ENCODE data around the gene KIF3A. TPM values are rescaled to one million over a fixed set of nuclear protein-coding genes. Genes with fewer than 3 reads are reported as not detected.

KIF3A gene
- total and polyA plus RNA-seq, 4 experiments from 2014 or later = 9.7 to 25.9 (median 18.5) TPM

DNA sequence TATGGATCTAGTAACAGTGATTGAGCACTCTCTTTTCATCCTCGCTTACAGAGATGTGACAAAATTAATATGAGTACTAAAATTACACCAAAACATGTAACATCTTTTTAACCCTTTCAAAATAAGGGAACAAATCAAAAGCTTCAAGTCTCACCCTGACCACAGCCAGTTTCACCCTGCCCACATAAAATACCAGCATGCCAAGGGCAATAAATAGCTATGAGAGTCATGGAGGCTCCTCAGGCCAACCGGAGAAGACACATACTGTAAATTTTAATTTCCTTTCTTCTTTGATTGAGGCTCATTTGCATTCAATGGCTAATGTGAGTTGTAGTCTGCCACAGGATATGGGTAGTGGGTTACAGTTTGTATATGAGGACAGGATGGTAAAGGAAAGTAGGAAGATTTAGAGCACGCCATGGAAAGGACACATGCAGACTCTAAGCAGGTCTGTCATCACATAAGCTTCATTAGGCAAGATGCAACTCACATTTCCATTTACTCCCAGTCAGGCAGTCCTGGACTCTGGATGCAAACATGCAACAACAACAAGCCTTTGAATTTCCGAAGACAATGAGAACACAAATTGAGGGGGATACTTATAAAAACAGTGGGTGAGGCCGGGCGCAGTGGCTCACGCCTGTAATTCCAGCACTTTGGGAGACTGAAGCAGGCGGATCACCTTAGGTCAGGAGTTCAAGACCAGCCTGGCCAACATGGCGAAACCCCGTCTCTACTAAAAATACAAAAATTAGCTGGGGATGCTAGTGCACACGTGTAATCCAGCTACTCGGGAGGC lies 52.2 kb downstream of the KIF3A start:
- Histone ChIP-seq H3K27ac (ENCODE audit: low read depth, low read length) (no peak overlapping the region), H3K27me3 (ENCODE audit: insufficient read depth, low read length) (no peaks in the 10 kb centered on the region), H3K36me3 (ENCODE audit: insufficient read depth, low read length) (no peaks in the 10 kb centered on the region), H3K4me3 (ENCODE audit: low read length in 2 of 2) (no peak overlapping the region), H3K4me1 (ENCODE audit: insufficient read depth, low read length) (peaks cover 21% of the 10 kb centered on the region), H3K9me3 (ENCODE audit: control insufficient read depth in 1 of 2, low read length in 2 of 2) (no peaks in the 10 kb centered on the region)
- H3K27me3 Mint-ChIP-seq = no peaks in the 10 kb centered on the region
- H3K27ac Mint-ChIP-seq = no peak overlapping the region
- CTCF ChIA-PET (ENCODE audit: partially characterized antibody) = interaction anchor here (1.2 kb wide), 1 partner anchor 447 kb away, joined by 3 read pairs; no protein-coding TSS in a partner anchor
- peaks cover 0 to 7% of the 10 kb centered on the region in 2 donors for H3K36me3 Mint-ChIP-seq
- no peak for DNase-seq
- no peak overlapping the region for H3K4me3 Mint-ChIP-seq
- H3K9me3 Mint-ChIP-seq = no peaks in the 10 kb centered on the region
- H3K4me1 Mint-ChIP-seq = peaks cover 22 to 29% (median 26%) of the 10 kb centered on the region in 4 donors
- intact Hi-C loops (cut with micrococcal nuclease) = no loop called here
- POLR2A ChIA-PET (ENCODE audit: partially characterized antibody) = no interaction called here

GRCh38 chr5:132684491-132684890 lies 52.9 kb downstream of the KIF3A start:
- Mint-ChIP-seq H3K27me3 (no peaks in the 10 kb centered on the region), H3K27ac (no peak overlapping the region), H3K4me3 (no peak overlapping the region), H3K4me1 (peaks cover 21 to 26% (median 24%) of the 10 kb centered on the region in 4 donors), H3K9me3 (no peaks in the 10 kb centered on the region), H3K36me3 (peaks cover 0 to 7% of the 10 kb centered on the region in 2 donors)
- H3K4me3 ChIP-seq (ENCODE audit: low read length in 2 of 2) = no peak overlapping the region
- H3K27ac ChIP-seq (ENCODE audit: low read depth, low read length) = no peak overlapping the region
- no peaks in the 10 kb centered on the region for H3K27me3 ChIP-seq (ENCODE audit: insufficient read depth, low read length)
- ChIA-PET POLR2A (ENCODE audit: partially characterized antibody) (no interaction called here), CTCF (ENCODE audit: partially characterized antibody) (no interaction called here)
- H3K4me1 ChIP-seq (ENCODE audit: insufficient read depth, low read length) = peaks cover 20% of the 10 kb centered on the region
- intact Hi-C loops (cut with micrococcal nuclease) = no loop called here
- no peaks in the 10 kb centered on the region for H3K9me3 ChIP-seq (ENCODE audit: control insufficient read depth in 1 of 2, low read length in 2 of 2)
- DNase-seq = no peak
- no peaks in the 10 kb centered on the region for H3K36me3 ChIP-seq (ENCODE audit: insufficient read depth, low read length)

- Mint-ChIP-seq H3K4me3 (no peak overlapping the region), H3K36me3 (peaks cover 0 to 7% of the 10 kb centered on the region in 2 donors)
These were observed 55.4 kb downstream of the KIF3A start for GRCh38 chr5:132681983-132682382.

GRCh38 chr5:132681476-132681831 lies 55.9 kb downstream of the KIF3A start:
- Histone ChIP-seq H3K9me3 (ENCODE audit: control insufficient read depth in 1 of 2, low read length in 2 of 2) (no peaks in the 10 kb centered on the region), H3K36me3 (ENCODE audit: insufficient read depth, low read length) (no peaks in the 10 kb centered on the region), H3K27ac (ENCODE audit: low read depth, low read length) (no peak overlapping the region), H3K4me3 (ENCODE audit: low read length in 2 of 2) (no peak overlapping the region), H3K27me3 (ENCODE audit: insufficient read depth, low read length) (no peaks in the 10 kb centered on the region), H3K4me1 (ENCODE audit: insufficient read depth, low read length) (no peaks in the 10 kb centered on the region)
- ChIA-PET POLR2A (ENCODE audit: partially characterized antibody) (no interaction called here), CTCF (ENCODE audit: partially characterized antibody) (no interaction called here)
- no peaks in the 10 kb centered on the region for H3K27me3 Mint-ChIP-seq
- H3K27ac Mint-ChIP-seq = no peak overlapping the region
- intact Hi-C loops (cut with micrococcal nuclease) = no loop called here
- H3K9me3 Mint-ChIP-seq = no peaks in the 10 kb centered on the region
- H3K4me3 Mint-ChIP-seq = no peak overlapping the region
- peaks cover 5 to 13% (median 7%) of the 10 kb centered on the region in 4 donors for H3K4me1 Mint-ChIP-seq
- peaks cover 0 to 7% of the 10 kb centered on the region in 2 donors for H3K36me3 Mint-ChIP-seq
- DNase-seq = no peak

More at GRCh38 chr5:132681983-132682382, 55.4 kb downstream of the KIF3A start:
- H3K27ac ChIP-seq (ENCODE audit: low read depth, low read length) = no peak overlapping the region
- POLR2A ChIA-PET (ENCODE audit: partially characterized antibody) = no interaction called here
- Mint-ChIP-seq H3K4me1 (peaks cover 4 to 8% (median 6%) of the 10 kb centered on the region in 4 donors), H3K27ac (no peak overlapping the region), H3K27me3 (no peaks in the 10 kb centered on the region), H3K9me3 (no peaks in the 10 kb centered on the region)
- H3K36me3 ChIP-seq (ENCODE audit: insufficient read depth, low read length) = no peaks in the 10 kb centered on the region
- intact Hi-C loops (cut with micrococcal nuclease) = no loop called here
- no peak for DNase-seq
- no peaks in the 10 kb centered on the region for H3K27me3 ChIP-seq (ENCODE audit: insufficient read depth, low read length)
- H3K4me1 ChIP-seq (ENCODE audit: insufficient read depth, low read length) = no peaks in the 10 kb centered on the region
- no peak overlapping the region for H3K4me3 ChIP-seq (ENCODE audit: low read length in 2 of 2)
- H3K9me3 ChIP-seq (ENCODE audit: control insufficient read depth in 1 of 2, low read length in 2 of 2) = no peaks in the 10 kb centered on the region
- CTCF ChIA-PET (ENCODE audit: partially characterized antibody) = no interaction called here

DNA sequence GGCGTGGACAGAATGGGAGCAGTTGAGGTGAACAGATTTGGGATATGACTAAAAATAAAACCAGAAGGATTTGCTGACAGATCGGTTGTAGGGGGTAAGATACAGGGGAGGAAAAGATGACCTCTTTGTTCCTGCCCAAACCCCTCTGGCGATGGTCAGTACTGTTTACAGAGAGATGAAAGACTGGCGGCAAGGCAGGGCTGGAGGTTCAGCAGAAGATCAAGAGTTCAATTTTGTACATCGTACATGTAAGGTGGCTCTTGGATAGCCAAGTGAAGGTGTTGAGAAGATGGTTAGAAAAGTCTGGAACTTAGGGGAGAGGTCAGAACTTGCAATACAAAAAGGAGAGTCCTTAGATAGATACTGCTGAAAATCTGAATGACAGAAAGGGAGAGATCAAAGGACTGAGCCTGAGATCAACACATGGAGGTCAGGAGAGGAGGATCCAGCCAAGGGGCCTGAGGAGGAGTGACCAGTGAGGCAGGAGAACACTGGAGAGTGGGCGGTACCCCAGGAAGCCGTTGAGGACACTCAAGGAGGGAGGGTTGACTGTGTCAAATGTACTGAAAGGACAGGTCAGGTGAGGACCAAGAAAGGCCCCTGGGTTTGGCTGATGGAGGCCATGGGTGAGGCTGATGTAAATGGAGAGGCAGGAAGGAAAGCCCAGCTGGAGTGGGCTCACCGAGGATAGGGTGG lies 56.4 kb downstream of the KIF3A start:
- Mint-ChIP-seq H3K36me3 (peaks cover 0 to 7% of the 10 kb centered on the region in 2 donors), H3K9me3 (no peaks in the 10 kb centered on the region), H3K27me3 (no peaks in the 10 kb centered on the region), H3K4me1 (peaks cover 5 to 17% (median 7%) of the 10 kb centered on the region in 4 donors), H3K27ac (no peak overlapping the region), H3K4me3 (no peak overlapping the region)
- Histone ChIP-seq H3K27ac (ENCODE audit: low read depth, low read length) (no peak overlapping the region), H3K27me3 (ENCODE audit: insufficient read depth, low read length) (no peaks in the 10 kb centered on the region), H3K4me3 (ENCODE audit: low read length in 2 of 2) (no peak overlapping the region), H3K9me3 (ENCODE audit: control insufficient read depth in 1 of 2, low read length in 2 of 2) (no peaks in the 10 kb centered on the region), H3K4me1 (ENCODE audit: insufficient read depth, low read length) (no peaks in the 10 kb centered on the region), H3K36me3 (ENCODE audit: insufficient read depth, low read length) (no peaks in the 10 kb centered on the region)
- ChIA-PET POLR2A (ENCODE audit: partially characterized antibody) (no interaction called here), CTCF (ENCODE audit: partially characterized antibody) (no interaction called here)
- intact Hi-C loops (cut with micrococcal nuclease) = no loop called here
- DNase-seq = no peak

DNA sequence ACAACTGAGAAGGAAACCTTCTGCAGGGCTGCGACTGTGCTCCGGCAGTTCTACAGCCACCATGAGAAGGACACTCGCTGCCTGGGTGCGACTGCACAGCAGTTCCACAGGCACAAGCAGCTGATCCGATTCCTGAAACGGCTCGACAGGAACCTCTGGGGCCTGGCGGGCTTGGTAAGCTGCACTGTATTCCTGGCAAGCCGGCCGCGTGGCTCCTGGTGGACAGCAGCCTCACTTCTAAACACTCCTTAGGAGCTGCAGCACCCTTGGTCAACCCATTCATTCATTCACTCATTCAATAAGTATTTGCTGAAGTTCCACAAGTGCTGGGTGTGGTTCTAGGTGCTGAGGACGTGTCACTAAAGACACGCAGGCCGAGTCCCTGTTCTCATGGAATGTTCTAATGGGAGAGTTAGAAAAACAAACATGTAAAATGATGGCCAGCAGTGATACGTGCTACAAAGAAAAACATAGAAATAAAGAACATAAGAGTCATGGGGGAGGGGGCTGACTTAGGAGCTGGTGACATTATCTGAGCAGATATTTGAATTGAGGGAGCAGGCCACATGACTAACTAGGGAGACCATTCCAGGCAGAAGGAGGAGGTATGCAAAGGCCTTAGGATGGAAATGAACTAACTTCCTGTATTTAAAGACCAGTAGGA lies 57.5 kb downstream of the KIF3A start:
- no peak for DNase-seq
- H3K27ac Mint-ChIP-seq = no peak overlapping the region
- POLR2A ChIA-PET (ENCODE audit: partially characterized antibody) = no interaction called here

DNA sequence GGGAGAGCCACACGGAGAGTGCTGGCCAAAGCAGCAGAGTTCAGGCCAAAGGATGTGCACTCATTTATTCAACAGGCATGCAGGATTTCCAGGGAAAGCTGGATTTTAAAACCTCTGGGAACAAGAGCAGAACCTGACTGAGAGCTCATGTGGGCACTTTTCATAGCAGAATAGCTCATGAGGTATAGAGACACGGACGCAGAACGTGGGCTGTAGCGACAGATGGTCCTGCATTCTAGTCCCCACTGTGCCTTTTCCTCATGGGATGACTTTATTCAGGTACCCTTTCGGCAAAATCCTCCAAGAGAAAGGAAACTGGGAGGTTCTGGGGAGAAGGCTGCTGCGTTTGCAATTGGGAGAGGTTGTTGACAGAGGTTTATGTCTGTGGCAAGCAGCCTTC lies 58.2 kb downstream of the KIF3A start:
- H3K4me3 ChIP-seq (ENCODE audit: low read length in 2 of 2) = no peak overlapping the region
- H3K36me3 Mint-ChIP-seq = peaks cover 0 to 7% of the 10 kb centered on the region in 2 donors
- ChIA-PET POLR2A (ENCODE audit: partially characterized antibody) (no interaction called here), CTCF (ENCODE audit: partially characterized antibody) (no interaction called here)
- no peaks in the 10 kb centered on the region for H3K27me3 Mint-ChIP-seq
- no peaks in the 10 kb centered on the region for H3K9me3 ChIP-seq (ENCODE audit: control insufficient read depth in 1 of 2, low read length in 2 of 2)
- no peak for DNase-seq
- intact Hi-C loops (cut with micrococcal nuclease) = no loop called here
- H3K27me3 ChIP-seq (ENCODE audit: insufficient read depth, low read length) = no peaks in the 10 kb centered on the region
- no peaks in the 10 kb centered on the region for H3K9me3 Mint-ChIP-seq
- peaks cover 10% of the 10 kb centered on the region for H3K4me1 ChIP-seq (ENCODE audit: insufficient read depth, low read length)
- H3K27ac ChIP-seq (ENCODE audit: low read depth, low read length) = no peak overlapping the region
- no peak overlapping the region for H3K27ac Mint-ChIP-seq
- no peak overlapping the region for H3K4me3 Mint-ChIP-seq
- peaks cover 6 to 20% (median 8%) of the 10 kb centered on the region in 4 donors for H3K4me1 Mint-ChIP-seq
- no peaks in the 10 kb centered on the region for H3K36me3 ChIP-seq (ENCODE audit: insufficient read depth, low read length)

More for the DNA sequence above, 57.5 kb downstream of the KIF3A start:
- no peak overlapping the region for H3K4me3 Mint-ChIP-seq
- no peaks in the 10 kb centered on the region for H3K27me3 Mint-ChIP-seq
- H3K9me3 ChIP-seq (ENCODE audit: control insufficient read depth in 1 of 2, low read length in 2 of 2) = no peaks in the 10 kb centered on the region
- H3K9me3 Mint-ChIP-seq = no peaks in the 10 kb centered on the region
- H3K4me1 ChIP-seq (ENCODE audit: insufficient read depth, low read length) = peaks cover 7% of the 10 kb centered on the region
- CTCF ChIA-PET (ENCODE audit: partially characterized antibody) = no interaction called here
- intact Hi-C loops (cut with micrococcal nuclease) = no loop called here
- no peak overlapping the region for H3K27ac ChIP-seq (ENCODE audit: low read depth, low read length)
- H3K36me3 ChIP-seq (ENCODE audit: insufficient read depth, low read length) = no peaks in the 10 kb centered on the region
- H3K36me3 Mint-ChIP-seq = peaks cover 0 to 7% of the 10 kb centered on the region in 2 donors
- H3K4me3 ChIP-seq (ENCODE audit: low read length in 2 of 2) = no peak overlapping the region
- peaks cover 3 to 17% (median 6%) of the 10 kb centered on the region in 4 donors for H3K4me1 Mint-ChIP-seq
- no peaks in the 10 kb centered on the region for H3K27me3 ChIP-seq (ENCODE audit: insufficient read depth, low read length)

All from CD4-positive, alpha-beta memory T cell (primary cell).